Measurements from ENCODE around the gene PLXNB2. TPM values are rescaled to one million over a fixed set of nuclear protein-coding genes. Genes with fewer than 3 reads are reported as not detected.

The PLXNB2 gene
- total RNA-seq, 1 experiment from 2014 or later: 227 TPM

GRCh38 chr22:50247748-50248147, 59.7 kb downstream of the PLXNB2 start:
- no TSS peak for BruUV-seq (replicated peaks)
- TF ChIP-seq TCF7L2 (IDR thresholded peaks at IDR 0.05; ENCODE audit: low read depth, low read length) (no peak), POLR2AphosphoS5 (IDR thresholded peaks at IDR 0.05; ENCODE audit: low read depth, low read length) (no peak), CTCF (IDR thresholded peaks at IDR 0.05) (no peak), REST (IDR thresholded peaks at IDR 0.05; ENCODE audit: insufficient read depth in 1 of 2, low read depth in 2 of 2, low read length in 1 of 2) (no peak), SIN3A (IDR thresholded peaks at IDR 0.05; ENCODE audit: borderline replicate concordance, insufficient read depth, low read depth, low read length) (no peak)
- POLR2A ChIA-PET: no interaction called here
- Histone ChIP-seq H3K27ac (ENCODE audit: low read length) (peak overlapping the region; percentile 23; the same call in 1 of the 2 replicates), H3K27me3 (ENCODE audit: control insufficient read depth, insufficient read depth, low read length) (no peaks in the 10 kb centered on the region), H3K36me3 (ENCODE audit: control insufficient read depth, insufficient read depth, low read length) (no peaks in the 10 kb centered on the region; the same call in 1 of the 2 replicates), H3K4me3 (ENCODE audit: low read depth in 2 of 2, low read length in 2 of 2) (no peak overlapping the region), H3K4me1 (ENCODE audit: control insufficient read depth, insufficient read depth, low read length) (peaks cover 18% of the 10 kb centered on the region), H3K9me3 (ENCODE audit: control insufficient read depth, insufficient read depth, low read depth, low read length) (no peaks in the 10 kb centered on the region)
- CTCF ChIA-PET: no interaction called here
- intact Hi-C loops (cut with micrococcal nuclease; ENCODE audit: unreplicated experiment) (no loop called here), in situ Hi-C loops (cut with HindIII; ENCODE audit: low pct_unique_long_range_greater_than_20kb, low sequenced_read_pairs) (no loop called here)
- ATAC-seq (no peak), DNase-seq (ENCODE audit: low read depth, low spot score) (no peak)

GRCh38 chr22:50246242-50247175, 60.9 kb downstream of the PLXNB2 start:
- DNase-seq (ENCODE audit: low read depth, low spot score): no peak
- BruUV-seq (replicated peaks): no TSS peak
- H3K4me3 ChIP-seq (ENCODE audit: low read depth in 2 of 2, low read length in 2 of 2): no peak overlapping the region
- H3K9me3 ChIP-seq (ENCODE audit: control insufficient read depth, insufficient read depth, low read depth, low read length): no peaks in the 10 kb centered on the region
- intact Hi-C loops (cut with micrococcal nuclease; ENCODE audit: unreplicated experiment) (no loop called here), in situ Hi-C loops (cut with HindIII; ENCODE audit: low pct_unique_long_range_greater_than_20kb, low sequenced_read_pairs) (no loop called here)
- ChIA-PET CTCF (interaction anchor here (0.7 kb wide), 1 partner anchor 14 kb away, joined by 5 read pairs; no protein-coding TSS in a partner anchor), POLR2A (no interaction called here)
- TF ChIP-seq SIN3A (IDR thresholded peaks at IDR 0.05; ENCODE audit: borderline replicate concordance, insufficient read depth, low read depth, low read length) (no peak), CTCF (IDR thresholded peaks at IDR 0.05) (peak; percentile 18; the same call in 1 of the 2 replicates), POLR2AphosphoS5 (IDR thresholded peaks at IDR 0.05; ENCODE audit: low read depth, low read length) (no peak), REST (IDR thresholded peaks at IDR 0.05; ENCODE audit: insufficient read depth in 1 of 2, low read depth in 2 of 2, low read length in 1 of 2) (no peak), TCF7L2 (IDR thresholded peaks at IDR 0.05; ENCODE audit: low read depth, low read length) (no peak)
- no peak overlapping the region for H3K27ac ChIP-seq (ENCODE audit: low read length)
- ATAC-seq: no peak
- peaks cover 11% of the 10 kb centered on the region; the same call in 1 of the 2 replicates for H3K4me1 ChIP-seq (ENCODE audit: control insufficient read depth, insufficient read depth, low read length)
- H3K27me3 ChIP-seq (ENCODE audit: control insufficient read depth, insufficient read depth, low read length): no peaks in the 10 kb centered on the region
- no peaks in the 10 kb centered on the region; the same call in 1 of the 2 replicates for H3K36me3 ChIP-seq (ENCODE audit: control insufficient read depth, insufficient read depth, low read length)

Data from Panc1 (cell line).